GM12878 (cell line): ENCODE results near the gene OR5M11. TPM values are rescaled to one million over a fixed set of nuclear protein-coding genes. Genes with fewer than 3 reads are reported as not detected.
"Not testable (repeated sequence)": the region's sequence is repeated elsewhere in the genome, so short reads cannot be mapped to it uniquely, and the experiment has no call there.

Source experiments
- ATAC-seq: fragments of 200-7000 bp; cut with Tn5 transposase; 3 replicates; pipeline ENCODE4 v1.9.1; 2020; ENCODE audit warnings: mild to moderate bottlenecking, moderate library complexity
- Bru-seq: library from RNA; stranded (reverse); fragments of 400-500 nt; gene quantifications from one replicate; lab custom pipeline; 2021; lab: Mats Ljungman, UMichigan
- BruChase-seq, 2 experiments: library from RNA; stranded (reverse); fragments of 400-500 nt; gene quantifications; one replicate each; lab custom pipeline; 2021; lab: Mats Ljungman, UMichigan
- BruUV-seq: library from RNA; stranded (reverse); fragments of 400-500 nt; replicated peaks from 2 replicates; lab custom pipeline; 2021; lab: Mats Ljungman, UMichigan
- CTCF ChIA-PET: fragments of 300-600 bp; sonication (Branson Sonifier 250); formaldehyde crosslinking; extraction: SDS; loops from one replicate; lab custom pipeline; 2021; ENCODE audit warnings: inconsistent platforms; lab: Yijun Ruan, JAX
- POLR2A ChIA-PET: fragments of 350-600 bp; formaldehyde crosslinking; extraction: SDS; loops from one replicate; lab custom pipeline; 2021; ENCODE audit warnings: inconsistent platforms; lab: Charles Lee
- RAD21 ChIA-PET: fragments of 300-600 bp; sonication (Branson Sonifier 250); formaldehyde crosslinking; loops from one replicate; lab custom pipeline; 2023; ENCODE audit warnings: antibody characterized with exemption; ENCODE audit not compliant: unreplicated experiment; lab: Charles Lee
- SMC1A ChIA-PET: fragments of 300-600 bp; sonication (Branson Sonifier 250); formaldehyde crosslinking; loops from one replicate; lab custom pipeline; 2023; ENCODE audit not compliant: unreplicated experiment, uncharacterized antibody; lab: Charles Lee
- DNase-seq: peaks from one replicate; pipeline ENCODE4 v3.0.0-alpha.2; 2011; ENCODE audit warnings: low read depth, low spot score
- FAIRE-seq: peaks from 3 replicates; lab custom pipeline; 2011; peaks lifted over from hg19 to GRCh38; lab: Jason Lieb, UNC
- H2AFZ ChIP-seq: 2 replicates; pipeline ENCODE4 v1.6.0; 2011; ENCODE audit warnings: low read depth, low read length, control low read depth; ENCODE audit not compliant: control insufficient read depth
- H3K27ac ChIP-seq: 2 replicates; pipeline ENCODE4 v1.5.1; 2011; ENCODE audit warnings: control low read depth; ENCODE audit not compliant: control insufficient read depth, insufficient read depth
- H3K27me3 ChIP-seq, 2 experiments: replicated peaks in 1 of 2; 2 replicates each; pipeline versions ENCODE4 v1.6.0 to v1.6.1; 2011; ENCODE audit warnings: low read length in 1 of 2; ENCODE audit not compliant: control insufficient read depth in 2 of 2, insufficient read depth in 2 of 2
- H3K36me3 ChIP-seq, 2 experiments: 2 replicates each; pipeline ENCODE4 v1.5.1; 2011; ENCODE audit warnings: low read length in 1 of 2; ENCODE audit not compliant: control insufficient read depth in 2 of 2, insufficient read depth in 2 of 2
- H3K4me1 ChIP-seq: 2 replicates; pipeline ENCODE4 v1.6.1; 2011; ENCODE audit warnings: mild to moderate bottlenecking, low read length, moderate library complexity, mixed read lengths; ENCODE audit not compliant: control insufficient read depth, insufficient read depth
- H3K4me2 ChIP-seq: 2 replicates; pipeline ENCODE4 v1.6.0; 2011; ENCODE audit warnings: control low read depth; ENCODE audit not compliant: control insufficient read depth, insufficient read depth
- H3K4me3 ChIP-seq: fragments of 200-600 bp; sonication (generic); 2 replicates; pipeline ENCODE4 v1.5.1; 2016
- H3K79me2 ChIP-seq: 2 replicates; pipeline ENCODE4 v1.6.0; 2011; ENCODE audit warnings: low read length; ENCODE audit not compliant: control insufficient read depth, insufficient read depth
- H3K9ac ChIP-seq: 2 replicates; pipeline ENCODE4 v1.8.0; 2011; ENCODE audit warnings: low read length, control low read depth, mixed read lengths; ENCODE audit not compliant: control insufficient read depth, insufficient read depth
- H3K9me3 ChIP-seq: replicated peaks from 3 replicates; pipeline ENCODE4 v1.5.1; 2011; ENCODE audit warnings: mild to moderate bottlenecking, low read length; ENCODE audit not compliant: control insufficient read depth, insufficient read depth
- H4K20me1 ChIP-seq: 2 replicates; pipeline ENCODE4 v1.6.0; 2011; ENCODE audit not compliant: control insufficient read depth, insufficient read depth
- CREB1 ChIP-seq: IDR thresholded peaks from 2 replicates; pipeline ENCODE4 v1.6.1; 2012; ENCODE audit warnings: low read depth, mild to moderate bottlenecking, inconsistent platforms
- CTCF ChIP-seq, 3 experiments: IDR thresholded peaks in 2 of 3; conservative IDR thresholded peaks in 1 of 3; 2 replicates each; pipeline ENCODE4 v1.5.1; 2011; ENCODE audit warnings: low read depth in 3 of 3, low read length in 3 of 3, mild to moderate bottlenecking in 3 of 3, control low read depth in 2 of 3, moderate library complexity in 2 of 3, inconsistent platforms in 1 of 3, mixed read lengths in 1 of 3; ENCODE audit not compliant: control insufficient read depth in 2 of 3, insufficient read depth in 1 of 3; ENCODE audit errors: extremely low read depth in 1 of 3
- EED ChIP-seq: sonication (generic); IDR thresholded peaks from 2 replicates; pipeline ENCODE4 v1.6.1; 2016; ENCODE audit warnings: antibody characterized with exemption, low read depth
- NR2C1 ChIP-seq: fragments of 450-650 bp; IDR thresholded peaks from 2 replicates; pipeline ENCODE4 v1.6.1; 2017; ENCODE audit warnings: antibody characterized with exemption, mild to moderate bottlenecking, moderate library complexity
- WRNIP1 ChIP-seq: IDR thresholded peaks from 2 replicates; pipeline ENCODE4 v1.6.1; 2011; ENCODE audit warnings: low read depth, low read length, improper control_type of control experiment, borderline replicate concordance
- WGBS: methylation state at CpG from one replicate; pipeline ENCODE4 v1.1.6; 2016; ENCODE audit warnings: low lambda C conversion rate; ENCODE audit not compliant: insufficient replicate concordance, insufficient coverage; ENCODE audit errors: missing lambda C conversion rate; 5-methylcytosine and 5-hydroxymethylcytosine counted together
- in situ Hi-C: fragments of 300-500 bp; cut with MboI; formaldehyde crosslinking; loops from 9 replicates; pipeline ENCODE4 v1.14.3; 2018; ENCODE audit warnings: mixed read lengths
- intact Hi-C: fragments of 100-400 bp; cut with micrococcal nuclease; formaldehyde crosslinking; loops from one replicate; pipeline ENCODE4 v1.14.2; 2022; ENCODE audit not compliant: unreplicated experiment
- long read RNA-seq, 2 experiments: library from polyadenylated mRNA; unstranded; transcript quantifications; one replicate each; pipeline ENCODE4 v2.0.0, GENCODE V29; 2019 to 2020
- polyA minus RNA-seq, 3 experiments: library from RNA; depleted of rRNA, polyadenylated mRNA; stranded (reverse); fragments of >200 nt; gene quantifications; 2 replicates each; pipeline ENCODE4 v1.2.3, GENCODE V29; 2011
- polyA plus RNA-seq, 11 experiments: library from polyadenylated mRNA; depleted of rRNA in 4 of 11; unstranded in 6 of 11; stranded (reverse) in 5 of 11; fragments of >200 nt; fragmentation: Nextera tagmentation in 4 of 11; fragmentation: Illumina TruSeq in 1 of 11; extraction: Ambion mirVana in 4 of 11; extraction: Trizol in 1 of 11; gene quantifications; 1 replicate in 1 of 11; 2 replicates in 10 of 11; pipeline versions ENCODE4 v1.2.1 to v1.2.3, GENCODE V29; 2011 to 2016; ENCODE audit warnings: inconsistent platforms in 2 of 11, missing spikeins in 2 of 11, low read depth in 1 of 11
- total RNA-seq, 4 experiments: library from RNA; depleted of rRNA in 3 of 4; stranded (reverse); fragments of >200 nt in 3 of 4; fragmentation: Illumina TruSeq in 1 of 4; extraction: Trizol in 1 of 4; gene quantifications; 2 replicates each; pipeline versions ENCODE4 v1.2.1 to v1.2.3, GENCODE V29; 2013 to 2021

OR5M11 gene
- total RNA-seq (2013; cell fraction: nucleolus; rRNA removed), result not detected in 2 replicates
- total RNA-seq (2014; rRNA removed) (not detected in 2 replicates), total RNA-seq (2014; rRNA removed; fragmentation: Illumina TruSeq; extraction: Trizol) (not detected in 2 replicates), total RNA-seq (2021) (not detected in 2 replicates), polyA plus RNA-seq (2011; rRNA removed) (not detected in 2 replicates), polyA plus RNA-seq (2014; fragmentation: Illumina TruSeq; extraction: Trizol) (not detected in 2 replicates), polyA plus RNA-seq (2014; fragmentation: Nextera tagmentation; extraction: Ambion mirVana) (not detected), polyA plus RNA-seq (2014; rRNA removed) (not detected in 2 replicates), polyA plus RNA-seq (2016; fragmentation: Nextera tagmentation; extraction: Ambion mirVana) (not detected), polyA minus RNA-seq (2011; rRNA and poly(A)+ RNA removed) (not detected in 2 replicates), Bru-seq, nascent RNA (not detected), BruChase-seq, experiment 1, labeled RNA remaining after a 6-hour chase (not detected), BruChase-seq, experiment 2, labeled RNA remaining after a 2-hour chase (not detected)
- polyA plus RNA-seq (2011; ENCODE audit: low read depth), result not detected
- polyA plus RNA-seq (2011; cell fraction: cytosol; rRNA removed), result not detected in 2 replicates
- polyA plus RNA-seq (2011; cell fraction: nucleus; rRNA removed), result not detected in 2 replicates
- not detected in 2 replicates for polyA plus RNA-seq (2012)
- not detected in 2 replicates for polyA minus RNA-seq (2011; cell fraction: cytosol; rRNA and poly(A)+ RNA removed)
- polyA minus RNA-seq (2011; cell fraction: nucleus; rRNA and poly(A)+ RNA removed), result not detected in 2 replicates
- long read RNA-seq, experiment 1, result 0 reads
- long read RNA-seq, experiment 2, result 0 reads

GRCh38 chr11:56543157-56543556 is at the start of gene OR5M11:
OR5M11 (minus strand) TSS chr11:56543257; CDS start chr11:56543257, 0 bp downstream.
- SMC1A ChIA-PET, result interaction anchor here (0.6 kb wide), 1 partner anchor 108 kb away, joined by 3 read pairs; no protein-coding TSS in a partner anchor
- Histone ChIP-seq H3K9ac (no peak within 1 kb of the TSS), H3K27ac (no peak within 1 kb of the TSS), H3K4me3 (no peak within 1 kb of the TSS), H3K9me3 (no peaks in the 10 kb centered on the region), H3K79me2 (no peaks in the 10 kb centered on the region), H2AFZ (no peak within 1 kb of the TSS), H4K20me1 (no peaks in the 10 kb centered on the region), H3K4me2 (no peak within 1 kb of the TSS), H3K36me3 (no peaks in the 10 kb centered on the region), H3K4me1 (no peaks in the 10 kb centered on the region), H3K27me3 (no peaks in the 10 kb centered on the region)
- RAD21 ChIA-PET, result no interaction called here
- FAIRE-seq (no peak), ATAC-seq (no peak), DNase-seq (no peak)
- in situ Hi-C loops (no loop called here), intact Hi-C loops (no loop called here)
- POLR2A ChIA-PET, result no interaction called here
- BruUV-seq, result no TSS peak
- 0% methylated on average over 2 of the region's 2 CpGs for WGBS
- TF ChIP-seq EED (no peak), NR2C1 (no peak), CREB1 (no peak), WRNIP1 (no peak), CTCF (IDR thresholded peaks at IDR 0.05 in 2 of 3, conservative IDR thresholded peaks at IDR 0.05 in 1 of 3; ENCODE audit: control insufficient read depth in 2 of 3, extremely low read depth in 1 of 3, insufficient read depth in 1 of 3, low read depth in 3 of 3, low read length in 3 of 3) (no peak)
- CTCF ChIA-PET, result no interaction called here

- SMC1A ChIA-PET, H3K27ac ChIP-seq, CTCF ChIA-PET, H3K9ac ChIP-seq, FAIRE-seq, H3K79me2 ChIP-seq, ATAC-seq, H3K4me1 ChIP-seq, H3K9me3 ChIP-seq, H2AFZ ChIP-seq, H3K27me3 ChIP-seq, H3K4me2 ChIP-seq, H4K20me1 ChIP-seq, DNase-seq, RAD21 ChIA-PET, H3K36me3 ChIP-seq, BruUV-seq, in situ Hi-C loops, H3K4me3 ChIP-seq, intact Hi-C loops: not testable (repeated sequence)
- 55% methylated on average over 19 of the region's 20 CpGs for WGBS
- POLR2A ChIA-PET, result interaction anchor here (0.6 kb wide), 1 partner anchor 942 kb away, joined by 3 read pairs; no protein-coding TSS in a partner anchor
Measured at GRCh38 chr11:56592088-56592717, 49.1 kb upstream of the OR5M11 start.
